Measurements from ENCODE around the gene PREX1. TPM values are rescaled to one million over a fixed set of nuclear protein-coding genes. Genes with fewer than 3 reads are reported as not detected.

PREX1 gene
- total RNA-seq, 4 donors from 2014 or later = 29.7 to 56.3 (median 46.6) TPM

DNA sequence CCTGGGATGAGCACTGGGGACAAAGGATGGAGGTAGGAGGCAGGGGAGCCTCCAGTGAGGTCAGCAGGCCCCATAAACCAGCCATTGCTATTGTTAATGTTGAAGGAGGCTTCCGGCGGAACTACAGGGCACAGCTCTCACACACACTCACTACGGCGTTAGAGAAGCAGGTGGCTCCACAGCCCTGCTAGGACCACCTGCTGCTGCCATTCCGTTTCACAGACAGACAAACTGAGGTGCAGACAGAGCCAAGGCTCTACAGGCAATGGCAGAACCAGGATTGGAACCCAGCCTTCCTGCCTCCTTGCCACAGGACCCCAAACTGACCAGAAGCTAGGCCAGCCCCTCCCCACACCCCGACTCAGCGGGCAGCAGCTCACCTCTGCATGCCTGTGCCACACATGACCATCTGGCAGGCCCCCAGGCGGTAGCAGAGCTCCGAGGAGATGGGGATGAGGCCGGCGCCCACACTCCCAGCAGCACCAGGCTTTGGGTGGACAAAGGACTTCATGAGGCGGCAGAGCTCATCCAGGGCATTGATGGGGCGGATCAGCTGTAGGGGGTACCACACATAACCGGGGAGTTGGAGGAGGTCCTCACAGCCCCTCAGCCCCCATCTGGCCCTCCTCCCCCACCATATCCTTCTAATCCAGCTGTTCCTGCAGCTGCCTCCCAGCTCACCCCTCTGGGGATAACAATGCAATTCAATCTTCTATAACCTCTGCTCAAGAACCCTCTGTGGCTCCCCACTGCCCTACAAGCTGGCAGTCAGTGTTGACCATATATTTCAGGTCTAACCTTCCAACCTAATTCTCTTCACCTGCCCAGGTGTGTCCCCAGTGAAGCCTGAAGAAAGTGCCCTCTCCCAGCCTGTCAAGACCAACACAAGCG, 198.5 kb downstream of the PREX1 start:
- TF ChIP-seq, protein P1, sequence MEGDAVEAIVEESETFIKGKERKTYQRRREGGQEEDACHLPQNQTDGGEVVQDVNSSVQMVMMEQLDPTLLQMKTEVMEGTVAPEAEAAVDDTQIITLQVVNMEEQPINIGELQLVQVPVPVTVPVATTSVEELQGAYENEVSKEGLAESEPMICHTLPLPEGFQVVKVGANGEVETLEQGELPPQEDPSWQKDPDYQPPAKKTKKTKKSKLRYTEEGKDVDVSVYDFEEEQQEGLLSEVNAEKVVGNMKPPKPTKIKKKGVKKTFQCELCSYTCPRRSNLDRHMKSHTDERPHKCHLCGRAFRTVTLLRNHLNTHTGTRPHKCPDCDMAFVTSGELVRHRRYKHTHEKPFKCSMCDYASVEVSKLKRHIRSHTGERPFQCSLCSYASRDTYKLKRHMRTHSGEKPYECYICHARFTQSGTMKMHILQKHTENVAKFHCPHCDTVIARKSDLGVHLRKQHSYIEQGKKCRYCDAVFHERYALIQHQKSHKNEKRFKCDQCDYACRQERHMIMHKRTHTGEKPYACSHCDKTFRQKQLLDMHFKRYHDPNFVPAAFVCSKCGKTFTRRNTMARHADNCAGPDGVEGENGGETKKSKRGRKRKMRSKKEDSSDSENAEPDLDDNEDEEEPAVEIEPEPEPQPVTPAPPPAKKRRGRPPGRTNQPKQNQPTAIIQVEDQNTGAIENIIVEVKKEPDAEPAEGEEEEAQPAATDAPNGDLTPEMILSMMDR (IDR thresholded peaks at IDR 0.05; ENCODE audit: low read depth) = no peak

DNA sequence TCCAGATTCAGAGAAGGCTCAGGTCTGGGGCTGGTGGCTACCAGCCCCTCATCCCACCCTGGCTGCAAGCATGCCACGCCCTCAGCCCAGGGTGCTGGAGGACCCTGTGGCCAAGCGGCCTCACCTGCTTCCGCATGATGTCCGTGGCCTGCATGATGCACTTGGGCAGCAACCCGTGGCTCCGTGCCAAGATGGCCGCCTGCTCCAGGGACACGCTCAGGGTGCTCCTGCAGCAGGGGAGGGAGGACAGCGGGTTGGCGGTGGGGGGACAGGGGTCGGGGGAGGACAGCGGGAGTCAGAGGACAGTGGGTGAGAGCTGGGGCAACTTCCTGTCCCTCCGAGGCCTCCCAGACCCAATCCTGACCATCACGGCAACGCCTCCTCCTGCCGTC, 200.1 kb downstream of the PREX1 start:
- TF ChIP-seq, protein P1 (IDR thresholded peaks at IDR 0.05; ENCODE audit: low read depth) = no peak

DNA sequence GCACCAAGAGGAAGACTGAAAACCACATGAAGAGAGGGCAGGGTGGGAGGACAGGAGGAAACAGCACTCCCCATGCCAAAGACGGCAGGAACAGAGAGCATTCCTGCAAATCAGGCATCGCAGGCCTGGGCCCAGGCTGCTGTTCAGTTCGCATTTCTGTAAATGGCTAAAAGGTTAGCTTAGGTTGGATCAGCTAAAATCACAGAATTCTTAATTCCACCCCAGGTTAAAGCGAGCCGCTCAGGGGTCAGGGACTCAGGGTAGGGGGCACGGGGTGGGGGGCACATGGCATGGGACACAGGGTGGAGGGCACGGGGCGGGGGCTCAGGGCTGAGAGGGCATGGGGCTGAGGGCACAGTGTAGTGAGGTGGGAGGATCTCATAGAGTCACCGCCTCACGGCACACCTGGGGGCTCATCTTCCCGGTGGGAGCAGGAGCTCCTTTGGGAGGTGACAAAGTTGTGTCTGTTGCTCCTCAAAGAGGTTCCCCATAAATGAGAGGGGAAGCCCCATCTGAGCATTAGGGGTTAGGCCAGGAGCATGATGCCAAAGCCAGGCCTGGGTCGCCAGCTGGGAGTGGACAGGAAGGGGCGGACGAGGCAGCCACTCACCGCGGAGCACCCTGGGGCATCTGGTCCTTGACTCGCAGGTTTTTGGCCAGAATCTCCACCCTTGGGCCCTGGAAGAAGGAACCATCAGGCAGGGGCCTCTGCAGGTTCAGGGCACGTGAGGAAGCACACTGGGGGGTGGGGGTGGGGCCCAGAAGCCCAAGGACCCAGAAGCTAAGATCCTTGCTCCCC, 200.7 kb downstream of the PREX1 start:
- TF ChIP-seq, protein P1 (IDR thresholded peaks at IDR 0.05; ENCODE audit: low read depth) = no peak

DNA sequence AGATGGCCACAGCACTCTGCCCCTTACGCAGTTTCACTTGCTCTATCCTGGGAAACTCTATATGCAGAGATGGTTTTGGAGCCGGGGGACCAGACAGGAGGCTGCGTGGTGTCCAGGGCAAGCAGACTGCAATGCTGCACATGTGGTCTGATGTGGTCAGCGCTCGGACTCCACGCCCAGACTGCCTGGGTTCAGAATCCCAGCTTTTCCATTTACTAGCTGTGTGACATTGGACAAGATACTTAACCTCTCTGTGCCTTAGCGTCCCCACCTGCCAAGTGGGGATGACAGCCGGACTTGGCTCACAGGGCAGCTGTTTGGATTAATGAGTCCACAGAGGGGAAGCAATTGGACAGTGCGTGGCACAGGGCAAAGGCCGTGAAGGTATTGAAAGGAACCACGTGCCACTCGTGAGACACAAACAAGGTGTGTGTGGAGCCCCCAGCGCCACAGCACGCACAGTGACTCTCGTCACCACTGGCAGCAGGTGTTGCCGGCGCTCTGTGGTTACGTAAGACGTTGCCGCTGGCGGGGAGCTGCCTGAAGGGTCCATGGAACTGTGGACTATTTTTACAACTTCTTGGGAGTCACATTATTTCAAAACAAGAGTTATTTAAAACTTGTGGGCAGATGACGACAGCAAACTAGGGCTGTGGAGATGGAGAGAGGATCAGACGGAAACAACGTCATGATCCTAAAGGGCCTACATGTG, 201.4 kb downstream of the PREX1 start:
- TF ChIP-seq, protein P1 (IDR thresholded peaks at IDR 0.05; ENCODE audit: low read depth) = no peak

DNA sequence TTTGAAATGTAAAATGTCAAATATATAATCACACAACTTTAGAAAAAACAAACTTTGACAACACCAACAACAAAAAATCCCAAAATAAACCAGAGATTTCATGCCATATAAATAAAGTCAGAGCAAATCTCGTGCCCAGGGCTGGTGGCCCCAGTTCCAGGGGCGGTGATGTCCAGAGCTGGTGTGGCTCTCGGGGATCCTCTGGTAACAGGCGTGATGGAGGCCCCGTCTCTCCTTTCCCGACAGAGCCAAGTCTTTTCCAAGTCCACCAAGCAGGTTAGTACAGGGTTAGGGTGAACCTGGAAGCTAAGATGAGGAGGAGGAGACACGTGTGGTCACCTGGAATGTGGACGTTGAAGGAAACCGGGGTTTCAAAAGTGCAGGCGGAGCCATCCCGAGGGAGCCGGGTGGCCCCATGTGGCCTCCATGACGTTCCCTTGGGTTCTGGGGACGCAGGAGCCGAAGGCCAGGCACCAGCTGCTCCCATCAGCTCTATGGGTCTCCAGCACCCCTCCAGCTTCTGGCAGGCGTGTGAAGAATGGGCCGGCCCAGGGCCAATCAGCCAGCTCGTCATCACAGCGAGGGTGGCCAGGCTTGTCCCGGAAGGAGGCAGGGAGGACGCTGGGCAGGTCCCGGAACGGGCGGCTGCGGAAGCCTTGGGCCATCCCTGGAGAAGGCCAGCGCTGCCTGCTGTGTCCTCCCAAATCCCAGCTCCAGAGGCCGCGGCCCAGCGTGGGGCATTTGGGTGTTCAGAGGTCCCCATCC, 202.5 kb downstream of the PREX1 start:
- TF ChIP-seq, protein P1 (IDR thresholded peaks at IDR 0.05; ENCODE audit: low read depth) = no peak

DNA sequence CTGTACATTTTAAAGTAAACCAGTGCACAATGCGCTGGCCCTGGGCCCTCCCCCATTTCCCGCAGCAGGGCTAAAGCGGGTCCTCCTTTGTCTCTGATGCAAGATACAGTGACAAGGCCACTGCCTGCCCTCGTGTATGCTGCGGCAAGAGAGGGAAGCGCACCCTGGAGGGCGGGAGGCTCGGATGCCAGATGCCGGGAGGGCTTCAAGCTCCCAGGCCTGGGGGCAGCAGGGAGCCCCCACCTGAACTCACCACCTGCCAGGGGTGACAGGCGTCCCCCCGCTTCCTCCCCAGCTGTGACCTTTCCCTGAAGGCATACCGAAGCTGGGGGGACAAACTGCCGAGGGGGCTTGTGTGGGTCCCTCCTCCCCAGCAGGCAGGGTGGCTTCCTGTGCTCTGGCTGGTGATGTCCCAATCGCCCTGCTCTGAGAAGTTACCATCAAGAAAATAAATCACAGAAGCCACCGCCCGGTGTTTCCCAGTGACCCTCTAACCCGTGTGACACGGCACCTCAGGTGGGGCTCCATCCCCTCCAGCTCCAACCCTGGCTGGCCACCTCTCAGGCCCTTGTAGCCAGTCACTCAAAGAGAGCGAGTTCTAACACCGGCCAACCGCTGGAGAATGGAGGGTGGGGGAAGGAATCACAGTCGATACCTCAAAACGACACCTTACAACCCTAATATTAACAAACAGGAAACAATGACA, 203.3 kb downstream of the PREX1 start:
- TF ChIP-seq, protein P1 (IDR thresholded peaks at IDR 0.05; ENCODE audit: low read depth) = no peak

Data from subcutaneous adipose tissue (tissue), 4 donors.